CD4-positive, alpha-beta T cell (primary cell): ENCODE results near the gene SGF29. TPM values are rescaled to one million over a fixed set of nuclear protein-coding genes. Genes with fewer than 3 reads are reported as not detected.
A peak's percentile ranks its signal among the peaks of the same experiment; 100 is the strongest.
"Not testable (repeated sequence)": the region's sequence is repeated elsewhere in the genome, so short reads cannot be mapped to it uniquely, and the experiment has no call there.

Source experiments
- ATAC-seq: fragments of 200-7000 bp; cut with Tn5 transposase; one replicate; pipeline ENCODE4 v1.10.0; 2022; ENCODE audit warnings: mild to moderate bottlenecking; ENCODE audit not compliant: poor library complexity
- CTCF ChIA-PET: fragments of 350-600 bp; sonication (Branson Sonifier 250); formaldehyde crosslinking; loops from one replicate; lab custom pipeline; 2021; ENCODE audit warnings: antibody characterized with exemption, inconsistent platforms; lab: Charles Lee
- POLR2A ChIA-PET: fragments of 350-600 bp; sonication (Branson Sonifier 250); formaldehyde crosslinking; loops from one replicate; lab custom pipeline; 2021; ENCODE audit warnings: antibody characterized with exemption, inconsistent platforms; lab: Charles Lee
- DNase-seq, 14 experiments: peaks; one replicate each; pipeline ENCODE4 v3.0.0-alpha.2; 2013 to 2020; ENCODE audit warnings: mixed read lengths in 2 of 14
- H3K27ac ChIP-seq, 2 donors: one replicate each; pipeline versions ENCODE4 v1.5.1 to v1.7.0; 2013; ENCODE audit warnings: low read length in 2 of 2, low read depth in 1 of 2, mild to moderate bottlenecking in 1 of 2
- H3K27me3 ChIP-seq, 2 experiments: 1 replicate in 1 of 2; 2 replicates in 1 of 2; pipeline versions ENCODE4 v1.6.1 to v1.7.0; 2013; ENCODE audit warnings: low read length in 2 of 2, control low read depth in 1 of 2, mild to moderate bottlenecking in 1 of 2, moderate library complexity in 1 of 2; ENCODE audit not compliant: insufficient read depth in 2 of 2, control insufficient read depth in 1 of 2
- H3K36me3 ChIP-seq: one replicate; pipeline ENCODE4 v1.6.1; 2013; ENCODE audit warnings: low read length, control low read depth; ENCODE audit not compliant: insufficient read depth
- H3K4me1 ChIP-seq: one replicate; pipeline ENCODE4 v1.6.1; 2013; ENCODE audit warnings: low read length, control low read depth; ENCODE audit not compliant: insufficient read depth
- H3K4me3 ChIP-seq: one replicate; pipeline ENCODE4 v1.5.1; 2013; ENCODE audit warnings: mild to moderate bottlenecking, low read length, moderate library complexity
- H3K9me3 ChIP-seq, 2 experiments: 1 replicate in 1 of 2; 2 replicates in 1 of 2; pipeline versions ENCODE4 v1.6.1 to v1.7.0; 2013; ENCODE audit warnings: low read length in 2 of 2, mild to moderate bottlenecking in 2 of 2, control low read depth in 1 of 2, moderate library complexity in 1 of 2; ENCODE audit not compliant: control insufficient read depth in 1 of 2, insufficient read depth in 1 of 2
- H3K27ac Mint-ChIP-seq: one replicate; pipeline ENCODE4 v1.8.0; 2020; ENCODE audit warnings: mixed read lengths
- H3K27me3 Mint-ChIP-seq: one replicate; pipeline ENCODE4 v1.8.0; 2021; ENCODE audit warnings: mixed read lengths
- H3K36me3 Mint-ChIP-seq: one replicate; pipeline ENCODE4 v1.8.0; 2021; ENCODE audit warnings: low read depth, mixed read lengths
- H3K4me1 Mint-ChIP-seq: one replicate; pipeline ENCODE4 v1.8.0; 2021; ENCODE audit warnings: low read depth, mixed read lengths
- H3K4me3 Mint-ChIP-seq: one replicate; pipeline ENCODE4 v1.8.0; 2020; ENCODE audit warnings: mild to moderate bottlenecking, mixed read lengths
- H3K9me3 Mint-ChIP-seq: one replicate; pipeline ENCODE4 v1.8.0; 2020; ENCODE audit warnings: mixed read lengths
- CTCF ChIP-seq: fragments of 200-600 bp; IDR thresholded peaks from one replicate; pipeline ENCODE4 v1.8.0; 2022; ENCODE audit warnings: antibody characterized with exemption, mild to moderate bottlenecking
- intact Hi-C, 2 experiments: fragments of 100-400 bp; cut with DNase I in 1 of 2; cut with micrococcal nuclease in 1 of 2; formaldehyde crosslinking; loops; one replicate each; pipeline versions ENCODE4 v1.15.1 to v1.9.0; 2023 to 2025; cut with DNase I, micrococcal nuclease
- total RNA-seq, 174 experiments: library from RNA in 2 of 174; stranded (reverse) in 2 of 174; gene quantifications; one replicate each; pipeline ENCODE4 v1.2.3 and lab custom pipeline; 2021 to 2026

SGF29 gene
- total RNA-seq, 2 experiments from 2014 or later = 38.9 to 40.3 TPM

- peaks cover 4% of the 10 kb centered on the region for H3K36me3 ChIP-seq
- H3K4me3 ChIP-seq = peak overlapping the region; percentile 48
- Mint-ChIP-seq H3K27me3 (no peaks in the 10 kb centered on the region), H3K4me3 (peak overlapping the region; percentile 83), H3K36me3 (peaks cover 17% of the 10 kb centered on the region), H3K4me1 (peaks cover 22% of the 10 kb centered on the region), H3K9me3 (no peaks in the 10 kb centered on the region), H3K27ac (peak overlapping the region; percentile 53)
- no peaks in the 10 kb centered on the region for H3K27me3 ChIP-seq
- peaks cover 18% of the 10 kb centered on the region for H3K4me1 ChIP-seq
- H3K9me3 ChIP-seq = no peaks in the 10 kb centered on the region
- ATAC-seq (peak; percentile 98), DNase-seq (peak; percentile 45 to 81 (median 60))
- no peak for TF ChIP-seq CTCF
- ChIA-PET POLR2A (interaction anchor here (0.6 to 1.3 kb wide), 7 partner anchors 13 to 1238 kb away, joined by 3 to 5 read pairs (median 3); partner anchors contain the start of genes ATXN2L, SGF29, SH2B1 and SULT1A1), CTCF (no interaction called here)
- no peak overlapping the region for H3K27ac ChIP-seq
- intact Hi-C loops = no loop called here
These were observed 69.5 kb downstream of the SGF29 start for GRCh38 chr16:28623172-28623711.

- H3K36me3 ChIP-seq, H3K36me3 Mint-ChIP-seq, H3K9me3 Mint-ChIP-seq, H3K4me3 ChIP-seq, H3K4me3 Mint-ChIP-seq, H3K4me1 ChIP-seq, H3K27me3 ChIP-seq, ATAC-seq, H3K27me3 Mint-ChIP-seq, H3K27ac Mint-ChIP-seq, DNase-seq, H3K4me1 Mint-ChIP-seq, H3K27ac ChIP-seq, H3K9me3 ChIP-seq, POLR2A ChIA-PET, CTCF ChIA-PET: not testable (repeated sequence)
- intact Hi-C loops = loop anchor here in 1 of 2 experiments (10.0 kb wide), 1 partner anchor 56 kb away; no protein-coding TSS in a partner anchor
These were observed 77.2 kb downstream of the SGF29 start for GRCh38 chr16:28630905-28631304.

GRCh38 chr16:28636093-28636823 lies 82.5 kb downstream of the SGF29 start:
- H3K27ac Mint-ChIP-seq, H3K4me1 ChIP-seq, H3K27ac ChIP-seq, H3K27me3 ChIP-seq, ATAC-seq, H3K4me3 Mint-ChIP-seq, H3K4me3 ChIP-seq, H3K4me1 Mint-ChIP-seq, H3K27me3 Mint-ChIP-seq, H3K36me3 Mint-ChIP-seq, H3K9me3 ChIP-seq, DNase-seq, CTCF ChIA-PET, POLR2A ChIA-PET, H3K36me3 ChIP-seq, H3K9me3 Mint-ChIP-seq: not testable (repeated sequence)
- intact Hi-C loops = loop anchor here in 1 of 2 experiments (10.0 kb wide), 1 partner anchor 61 kb away; no protein-coding TSS in a partner anchor

GRCh38 chr16:28637765-28638164 lies 84.0 kb downstream of the SGF29 start, which contains the start of gene NPIPB8:
Gene NPIPB8, plus strand, starts transcription at chr16:28638065. Its CDS starts 296 bp downstream, at chr16:28638361.
- H3K27me3 ChIP-seq, H3K4me1 ChIP-seq, ATAC-seq, POLR2A ChIA-PET, H3K4me3 Mint-ChIP-seq, H3K4me1 Mint-ChIP-seq, CTCF ChIA-PET, H3K27ac Mint-ChIP-seq, H3K9me3 Mint-ChIP-seq, H3K4me3 ChIP-seq, H3K36me3 ChIP-seq, H3K36me3 Mint-ChIP-seq, DNase-seq, H3K27me3 Mint-ChIP-seq, H3K27ac ChIP-seq, H3K9me3 ChIP-seq: not testable (repeated sequence)
- intact Hi-C loops = loop anchor here in 1 of 2 experiments (10.0 kb wide), 1 partner anchor 63 kb away; no protein-coding TSS in a partner anchor

GRCh38 chr16:28638359-28638758 lies 84.6 kb downstream of the SGF29 start:
- ATAC-seq, DNase-seq, H3K36me3 ChIP-seq, H3K4me1 ChIP-seq, H3K9me3 Mint-ChIP-seq, H3K4me3 Mint-ChIP-seq, H3K9me3 ChIP-seq, H3K4me3 ChIP-seq, H3K27me3 ChIP-seq, CTCF ChIA-PET, H3K36me3 Mint-ChIP-seq, H3K27ac ChIP-seq, H3K27ac Mint-ChIP-seq, POLR2A ChIA-PET, H3K27me3 Mint-ChIP-seq, H3K4me1 Mint-ChIP-seq: not testable (repeated sequence)
- intact Hi-C loops = loop anchor here in 1 of 2 experiments (10.0 kb wide), 1 partner anchor 64 kb away; no protein-coding TSS in a partner anchor

- H3K4me1 ChIP-seq, H3K27me3 Mint-ChIP-seq, H3K36me3 Mint-ChIP-seq, H3K27ac ChIP-seq, H3K36me3 ChIP-seq, CTCF ChIA-PET, H3K27me3 ChIP-seq, H3K4me3 Mint-ChIP-seq, H3K9me3 Mint-ChIP-seq, H3K4me1 Mint-ChIP-seq, POLR2A ChIA-PET, H3K27ac Mint-ChIP-seq, H3K9me3 ChIP-seq, ATAC-seq, H3K4me3 ChIP-seq, DNase-seq: not testable (repeated sequence)
- intact Hi-C loops = loop anchor here in 1 of 2 experiments (10.0 kb wide), 1 partner anchor 65 kb away; no protein-coding TSS in a partner anchor
These were observed 86.2 kb downstream of the SGF29 start for GRCh38 chr16:28639959-28640358.
